HL-60 (cell line): ENCODE data around the gene ITGB3.
A peak's percentile ranks its signal among the peaks of the same experiment; 100 is the strongest.

Experiments
- DNase-seq, 2 experiments: peaks; one replicate each; pipeline ENCODE4 v3.0.0-alpha.2; 2010 to 2020; ENCODE audit warnings: low read depth in 1 of 2, low spot score in 1 of 2
- H3K27ac ChIP-seq: fragments of 250-450 bp; sonication (Bioruptor Pico); replicated peaks from 2 replicates; pipeline ENCODE4 v1.5.1; 2020; ENCODE audit warnings: mild to moderate bottlenecking, moderate library complexity
- H3K27me3 ChIP-seq: fragments of 250-450 bp; sonication (Bioruptor Pico); 2 replicates; pipeline ENCODE4 v1.5.1; 2021; ENCODE audit warnings: mild to moderate bottlenecking, moderate library complexity; ENCODE audit not compliant: insufficient read depth, poor library complexity, severe bottlenecking
- H3K4me3 ChIP-seq: replicated peaks from 2 replicates; pipeline ENCODE4 v1.5.1; 2011; ENCODE audit warnings: mild to moderate bottlenecking, control low read depth, low read length; ENCODE audit not compliant: insufficient read depth
- CTCF ChIP-seq: IDR thresholded peaks from one replicate; pipeline ENCODE4 v1.5.1; 2011; ENCODE audit warnings: low read length, control low read depth, inconsistent platforms; ENCODE audit not compliant: insufficient read depth
- GABPA ChIP-seq: IDR thresholded peaks from 2 replicates; pipeline ENCODE4 v1.6.1; 2012; ENCODE audit warnings: low read depth
- POLR2AphosphoS5 ChIP-seq: IDR thresholded peaks from 2 replicates; pipeline ENCODE4 v1.6.1; 2012; ENCODE audit warnings: low read depth
- REST ChIP-seq: IDR thresholded peaks from 2 replicates; pipeline ENCODE4 v1.6.1; 2012; ENCODE audit warnings: low read depth; ENCODE audit not compliant: insufficient replicate concordance
- SPI1 ChIP-seq: IDR thresholded peaks from 2 replicates; pipeline ENCODE4 v1.6.1; 2012; ENCODE audit warnings: low read depth, mild to moderate bottlenecking, borderline replicate concordance

The ITGB3 gene

GRCh38 chr17:47338026-47338425 is 84.4 kb downstream of the ITGB3 start:
- Histone ChIP-seq H3K27me3 (peaks cover 2% of the 10 kb centered on the region), H3K27ac (no peak overlapping the region), H3K4me3 (no peak overlapping the region)
- no peak for DNase-seq
- no peak for TF ChIP-seq SPI1
- no peak for TF ChIP-seq POLR2AphosphoS5
- TF ChIP-seq CTCF = no peak
- no peak for TF ChIP-seq REST
- TF ChIP-seq GABPA = no peak

- DNase-seq = no peak
- peak; percentile 87 for TF ChIP-seq SPI1
- no peak for TF ChIP-seq REST
- no peak overlapping the region for H3K4me3 ChIP-seq
- no peaks in the 10 kb centered on the region for H3K27me3 ChIP-seq
- H3K27ac ChIP-seq = no peak overlapping the region
Observed at GRCh38 chr17:47352848-47353247, 99.2 kb downstream of the ITGB3 start.

- TF ChIP-seq CTCF (no peak), REST (no peak)
Observed at GRCh38 chr17:47358652-47359051, 105.0 kb downstream of the ITGB3 start.

More at GRCh38 chr17:47358652-47359051, 105.0 kb downstream of the ITGB3 start:
- Histone ChIP-seq H3K27ac (no peak overlapping the region), H3K4me3 (no peak overlapping the region), H3K27me3 (no peaks in the 10 kb centered on the region)
- DNase-seq = no peak
